ENCODE results near the gene DRAXIN.
A peak's percentile ranks its signal among the peaks of the same experiment; 100 is the strongest.
"Not testable (repeated sequence)": the region's sequence is repeated elsewhere in the genome, so short reads cannot be mapped to it uniquely, and the experiment has no call there.

DRAXIN gene, protein sequence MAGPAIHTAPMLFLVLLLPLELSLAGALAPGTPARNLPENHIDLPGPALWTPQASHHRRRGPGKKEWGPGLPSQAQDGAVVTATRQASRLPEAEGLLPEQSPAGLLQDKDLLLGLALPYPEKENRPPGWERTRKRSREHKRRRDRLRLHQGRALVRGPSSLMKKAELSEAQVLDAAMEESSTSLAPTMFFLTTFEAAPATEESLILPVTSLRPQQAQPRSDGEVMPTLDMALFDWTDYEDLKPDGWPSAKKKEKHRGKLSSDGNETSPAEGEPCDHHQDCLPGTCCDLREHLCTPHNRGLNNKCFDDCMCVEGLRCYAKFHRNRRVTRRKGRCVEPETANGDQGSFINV

DNA sequence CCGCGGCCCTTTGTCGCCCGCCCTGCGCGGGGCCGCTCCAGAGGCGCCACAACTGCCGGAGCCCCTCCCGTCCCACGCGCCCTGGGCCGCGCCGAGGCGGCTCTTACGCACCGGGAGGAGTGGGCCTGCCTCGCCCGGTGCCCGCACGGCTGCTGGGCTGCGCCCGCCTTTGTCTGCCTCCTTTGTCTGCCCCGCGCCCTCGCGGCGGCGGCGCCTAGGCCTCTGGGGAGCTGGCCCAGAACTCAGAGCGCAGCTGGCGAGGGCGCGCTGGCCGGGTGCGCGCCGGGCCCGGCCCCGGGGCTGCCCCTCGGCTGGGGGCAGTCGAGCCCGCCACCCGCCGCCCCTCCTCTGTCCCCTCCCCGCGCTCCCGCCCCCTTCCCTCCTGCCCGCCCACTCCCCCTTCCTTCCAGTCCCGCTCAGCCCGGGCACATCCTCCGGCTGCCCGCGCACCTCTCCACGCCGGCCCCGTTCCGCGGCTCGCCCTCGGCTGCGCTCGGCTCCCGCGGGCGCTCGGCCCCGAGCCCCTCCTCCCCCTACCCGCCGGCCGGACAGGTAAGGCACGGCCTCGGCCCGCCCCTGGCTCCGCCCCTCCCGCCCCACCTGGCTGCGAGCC lies at the start of gene DRAXIN:
Gene DRAXIN (plus strand): TSS at position 409 of the 613 bp plus-strand sequence. CDS start 14,549 bp downstream, outside the sequence.
- Histone ChIP-seq H3K36me3 (peaks cover 22% of the 10 kb centered on the region), H3K9me3 (no peaks in the 10 kb centered on the region), H3K9ac (peak within 1 kb of the TSS; percentile 100), H3K27me3 (no peaks in the 10 kb centered on the region), H3K4me3 (peak within 1 kb of the TSS; percentile 94), H3K27ac (peak within 1 kb of the TSS; percentile 100), H3K4me2 (peak within 1 kb of the TSS; percentile 95), H3K4me1 (peaks cover 82% of the 10 kb centered on the region), H4K20me1 (peaks cover 44% of the 10 kb centered on the region)
- TF ChIP-seq Cebpa-rat (IDR thresholded peaks at IDR 0.05): no peak

DNA sequence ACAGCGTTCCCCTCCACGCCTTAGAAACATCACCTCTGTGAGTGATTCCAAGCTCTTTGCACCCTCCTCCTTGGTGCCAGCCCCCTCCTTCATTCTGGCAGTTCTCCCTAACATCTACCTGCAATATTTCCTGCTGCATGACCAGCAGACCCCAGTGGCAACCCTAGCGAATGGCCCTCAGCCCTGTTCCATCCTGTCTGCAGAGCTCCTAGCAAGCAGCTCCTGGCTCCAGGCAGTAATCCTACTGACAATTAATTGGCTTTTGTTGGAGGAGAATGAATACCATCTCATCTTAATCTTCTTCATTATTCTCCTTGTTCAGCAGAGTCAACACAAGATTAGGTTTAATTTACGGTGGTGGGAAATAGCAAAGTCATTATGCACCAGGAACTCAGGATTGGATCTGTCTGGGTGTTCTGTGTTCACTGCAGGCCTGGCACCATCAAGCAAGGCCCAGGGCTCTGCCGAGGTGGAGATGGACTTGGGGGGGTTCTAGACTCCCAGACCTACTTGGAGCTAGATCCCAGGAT lies 49.7 kb upstream of the DRAXIN start:
- Histone ChIP-seq H3K27me3 (no peaks in the 10 kb centered on the region), H3K4me2 (peak overlapping the region; percentile 77), H4K20me1 (peaks cover 11% of the 10 kb centered on the region; the same call in 1 of the 2 replicates), H3K9me3 (no peaks in the 10 kb centered on the region), H3K36me3 (no peaks in the 10 kb centered on the region), H3K4me1 (peaks cover 27% of the 10 kb centered on the region), H3K27ac (no peak overlapping the region), H3K4me3 (no peak overlapping the region), H3K9ac (no peak overlapping the region)
- no peak for TF ChIP-seq Cebpa-rat (IDR thresholded peaks at IDR 0.05)

DNA sequence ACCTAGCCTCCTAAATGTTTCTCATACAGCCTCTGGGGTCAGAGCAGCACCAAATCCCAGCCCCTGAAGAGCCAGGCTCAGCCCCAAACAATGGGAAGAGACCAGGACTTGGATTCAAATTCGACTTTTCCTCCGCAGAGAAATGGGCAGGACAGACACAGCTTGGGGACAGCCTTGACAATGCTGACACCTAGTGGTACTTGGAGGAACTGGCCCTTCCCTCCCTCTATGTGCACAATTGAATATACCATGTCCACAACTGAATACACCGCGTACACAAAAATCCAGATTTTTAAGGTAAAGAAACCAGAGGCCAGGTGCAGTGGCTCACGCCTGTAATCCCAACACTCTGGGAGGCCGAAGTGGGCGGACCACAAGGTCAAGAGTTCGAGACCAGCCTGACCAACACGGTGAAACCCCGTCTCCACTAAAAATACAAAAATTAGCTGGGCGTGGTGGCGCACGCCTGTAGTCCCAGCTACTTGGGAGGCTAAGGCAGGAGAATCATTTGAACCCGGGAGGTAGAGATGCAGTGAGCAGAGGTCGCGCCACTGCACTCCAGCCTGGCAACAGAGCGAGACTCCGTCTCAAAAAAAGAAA lies 49.0 kb upstream of the DRAXIN start:
- H3K9ac ChIP-seq: not testable (repeated sequence)

DNA sequence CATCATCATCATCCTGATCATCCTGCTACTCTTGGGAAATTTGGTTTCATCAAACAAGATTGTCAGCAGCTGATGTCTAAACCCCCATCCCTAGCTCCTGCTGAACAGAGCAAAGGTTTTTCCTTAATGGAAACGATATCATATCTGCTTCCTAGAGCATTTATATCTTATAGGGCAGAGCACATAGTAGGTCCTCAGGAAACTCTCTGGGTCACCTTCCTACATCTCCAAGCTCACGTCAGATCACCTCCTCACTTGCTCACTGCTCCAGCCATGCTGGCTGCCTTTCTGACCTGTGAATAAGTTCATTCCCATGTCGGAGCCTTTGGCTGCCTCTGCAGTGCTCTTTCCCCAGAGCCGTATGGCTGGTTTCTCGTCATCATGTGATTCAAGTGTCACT lies 47.7 kb upstream of the DRAXIN start:
- no peak overlapping the region for H3K4me3 ChIP-seq
- no peaks in the 10 kb centered on the region for H3K9me3 ChIP-seq
- H4K20me1 ChIP-seq: no peaks in the 10 kb centered on the region
- no peak overlapping the region for H3K27ac ChIP-seq
- H3K9ac ChIP-seq: no peak overlapping the region
- no peaks in the 10 kb centered on the region for H3K36me3 ChIP-seq
- H3K4me2 ChIP-seq: no peak overlapping the region
- no peaks in the 10 kb centered on the region for H3K27me3 ChIP-seq
- no peak for TF ChIP-seq Cebpa-rat (IDR thresholded peaks at IDR 0.05)
- peaks cover 27% of the 10 kb centered on the region for H3K4me1 ChIP-seq

More for the DNA sequence above, 49.0 kb upstream of the DRAXIN start:
- H4K20me1 ChIP-seq, H3K27ac ChIP-seq, H3K4me3 ChIP-seq, H3K9me3 ChIP-seq, H3K36me3 ChIP-seq, H3K27me3 ChIP-seq: not testable (repeated sequence)
- Histone ChIP-seq H3K4me1 (peaks cover 27% of the 10 kb centered on the region), H3K4me2 (0 out of 2 replicates have a peak overlapping the region, but pooled peaks have one; percentile 77)

DNA sequence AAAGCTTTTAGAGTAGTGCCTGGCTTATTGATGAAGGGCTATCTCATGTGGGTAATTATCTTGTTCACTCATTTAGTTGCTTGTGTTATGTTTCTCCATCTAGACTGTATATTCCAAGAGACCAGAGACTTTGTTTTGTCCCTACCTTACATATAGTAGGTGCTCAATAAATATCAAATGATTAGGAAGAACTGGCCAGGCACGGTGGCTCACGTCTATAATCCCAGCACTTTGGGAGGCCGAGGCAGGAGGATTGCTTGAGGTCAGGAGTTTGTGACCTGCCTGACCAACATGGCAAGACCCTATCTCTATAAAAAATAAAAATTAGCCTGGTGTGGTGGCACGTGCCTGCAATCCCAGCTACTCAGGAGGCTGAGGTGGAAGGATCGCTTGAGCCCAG lies 46.2 kb upstream of the DRAXIN start:
- Histone ChIP-seq H3K27me3 (peaks cover 8% of the 10 kb centered on the region), H3K4me2 (no peak overlapping the region), H3K4me1 (peaks cover 25% of the 10 kb centered on the region), H3K9me3 (no peaks in the 10 kb centered on the region), H3K9ac (no peak overlapping the region), H3K36me3 (no peaks in the 10 kb centered on the region), H3K27ac (no peak overlapping the region), H3K4me3 (no peak overlapping the region), H4K20me1 (no peaks in the 10 kb centered on the region)
- TF ChIP-seq Cebpa-rat (IDR thresholded peaks at IDR 0.05): no peak

DNA sequence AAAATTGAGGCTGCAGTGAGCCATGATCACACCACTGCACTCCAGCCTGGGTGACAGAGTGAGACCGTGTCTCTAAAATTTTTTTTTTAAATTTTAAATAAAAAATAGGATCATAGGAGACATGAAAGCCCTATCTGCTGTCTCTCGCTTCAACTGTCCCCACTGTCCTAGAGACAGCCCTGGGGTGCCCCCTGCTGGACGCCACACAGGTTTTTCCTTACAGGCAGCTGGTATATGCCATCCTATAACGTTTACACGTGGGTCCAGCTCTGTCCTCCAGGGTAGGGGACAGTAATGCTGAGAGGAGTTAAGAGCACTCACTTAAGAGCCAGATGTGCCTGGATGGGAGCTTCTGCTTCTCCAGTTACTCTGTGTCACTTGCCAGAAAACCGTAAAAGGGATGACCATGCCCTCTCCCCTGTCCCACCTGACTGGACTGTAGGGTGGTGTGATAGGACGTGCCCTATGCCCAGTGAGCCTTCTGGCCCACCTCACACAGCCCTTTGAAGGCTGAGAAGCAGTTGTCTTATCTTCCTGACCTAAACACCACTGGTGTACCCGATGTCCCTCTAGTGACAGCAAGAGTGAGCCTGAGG lies 45.7 kb upstream of the DRAXIN start:
- H3K9ac ChIP-seq: no peak overlapping the region
- H3K36me3 ChIP-seq: no peaks in the 10 kb centered on the region
- H3K27me3 ChIP-seq: peaks cover 13% of the 10 kb centered on the region
- H3K4me2 ChIP-seq: no peak overlapping the region
- TF ChIP-seq Cebpa-rat (IDR thresholded peaks at IDR 0.05): no peak
- no peaks in the 10 kb centered on the region for H4K20me1 ChIP-seq
- H3K27ac ChIP-seq: no peak overlapping the region
- no peaks in the 10 kb centered on the region for H3K9me3 ChIP-seq
- no peak overlapping the region for H3K4me3 ChIP-seq
- H3K4me1 ChIP-seq: peaks cover 25% of the 10 kb centered on the region

DNA sequence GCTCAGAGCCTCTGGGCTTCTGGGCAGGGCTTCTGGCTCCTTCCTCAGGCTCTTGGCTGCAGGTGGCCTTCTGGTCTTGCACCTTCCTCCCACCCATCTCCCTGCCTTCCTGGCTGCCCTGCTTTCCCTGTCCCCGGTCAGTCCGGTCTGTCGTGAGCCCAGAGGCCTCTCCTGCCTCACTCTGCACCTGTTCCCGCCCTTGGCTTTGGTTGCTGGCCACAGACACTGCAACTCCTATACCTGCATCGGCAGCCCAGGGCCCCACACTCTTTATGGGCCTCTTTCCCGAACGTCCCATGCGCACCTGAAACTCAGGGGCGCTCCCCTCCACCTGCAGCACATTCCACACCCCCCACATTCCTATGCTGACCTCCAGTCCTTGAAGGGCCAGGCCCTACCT lies 45.2 kb upstream of the DRAXIN start:
- Histone ChIP-seq H3K9ac (no peak overlapping the region), H3K9me3 (no peaks in the 10 kb centered on the region), H4K20me1 (no peaks in the 10 kb centered on the region), H3K27me3 (peaks cover 19% of the 10 kb centered on the region), H3K4me2 (no peak overlapping the region), H3K27ac (no peak overlapping the region), H3K4me3 (no peak overlapping the region), H3K36me3 (no peaks in the 10 kb centered on the region), H3K4me1 (peaks cover 21% of the 10 kb centered on the region)
- no peak for TF ChIP-seq Cebpa-rat (IDR thresholded peaks at IDR 0.05)

DNA sequence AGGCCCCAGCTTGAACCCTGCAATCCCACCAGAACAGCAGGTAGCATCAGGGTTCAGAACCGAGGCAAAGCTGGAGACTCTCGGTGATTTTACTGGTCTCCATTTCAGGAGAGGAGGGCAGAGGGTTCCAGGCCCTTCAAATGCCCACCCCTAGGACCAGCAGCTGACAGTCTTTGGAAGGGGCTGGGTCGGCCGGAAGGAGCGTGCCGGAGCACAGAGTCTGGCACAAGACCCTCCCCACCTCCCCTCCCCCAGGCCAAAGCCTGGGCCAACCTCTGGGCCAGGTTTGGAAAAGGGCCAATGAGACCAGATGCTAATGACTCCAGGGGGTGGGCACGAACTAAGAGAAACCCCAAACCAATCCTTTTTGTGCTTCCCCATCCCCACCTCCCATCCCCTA lies 44.2 kb upstream of the DRAXIN start:
- no peak for TF ChIP-seq Cebpa-rat (IDR thresholded peaks at IDR 0.05)
- Histone ChIP-seq H4K20me1 (no peaks in the 10 kb centered on the region), H3K27ac (no peak overlapping the region), H3K4me3 (no peak overlapping the region), H3K36me3 (no peaks in the 10 kb centered on the region), H3K9ac (no peak overlapping the region), H3K27me3 (peaks cover 29% of the 10 kb centered on the region), H3K4me2 (no peak overlapping the region), H3K4me1 (peaks cover 19% of the 10 kb centered on the region), H3K9me3 (no peaks in the 10 kb centered on the region)

DNA sequence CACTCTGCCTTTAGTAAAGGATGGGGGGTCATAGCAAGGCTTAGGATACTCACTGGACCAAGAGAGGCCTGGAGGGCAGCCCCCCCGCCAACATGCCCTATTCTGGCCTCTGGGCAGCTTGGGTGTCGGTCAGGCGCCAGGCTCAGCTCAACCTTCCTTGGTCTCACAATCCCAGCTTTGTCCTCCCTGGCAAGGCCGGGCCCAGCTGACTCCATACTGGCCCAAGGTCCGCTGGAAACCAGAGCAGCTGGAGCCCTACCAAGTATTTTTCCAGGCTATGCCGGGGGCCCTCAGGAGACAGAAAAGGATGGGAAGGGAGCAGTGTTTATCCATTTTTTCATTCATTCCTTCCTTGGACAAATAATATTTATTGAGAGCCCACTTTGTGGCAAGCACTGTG lies 43.5 kb upstream of the DRAXIN start:
- H3K4me3 ChIP-seq: no peak overlapping the region
- no peak overlapping the region for H3K9ac ChIP-seq
- no peak for TF ChIP-seq Cebpa-rat (IDR thresholded peaks at IDR 0.05)
- no peaks in the 10 kb centered on the region for H3K9me3 ChIP-seq
- no peaks in the 10 kb centered on the region for H3K36me3 ChIP-seq
- peaks cover 33% of the 10 kb centered on the region for H3K27me3 ChIP-seq
- peaks cover 27% of the 10 kb centered on the region for H3K4me1 ChIP-seq
- no peak overlapping the region for H3K4me2 ChIP-seq
- H3K27ac ChIP-seq: no peak overlapping the region
- no peaks in the 10 kb centered on the region for H4K20me1 ChIP-seq

All from BLaER1 (cell line).